HG03045 (cell line): ENCODE measurements around the gene SLC16A8.

ENCODE experiments used
- ATAC-seq: cut with Tn5 transposase; IDR thresholded peaks from one replicate; pipeline ENCODE4 v1.9.1; 2021; ENCODE audit warnings: mild to moderate bottlenecking, moderate library complexity; ENCODE audit not compliant: unreplicated experiment

The SLC16A8 gene

GRCh38 chr22:38031491-38031890, 52.5 kb downstream of the SLC16A8 start:
- ATAC-seq: no peak

GRCh38 chr22:38030311-38031133, 53.5 kb downstream of the SLC16A8 start:
- ATAC-seq: no peak

- no peak for ATAC-seq
Observed at GRCh38 chr22:38029901-38030300, 54.1 kb downstream of the SLC16A8 start.

- ATAC-seq: no peak
Observed at GRCh38 chr22:38029370-38029769, 54.6 kb downstream of the SLC16A8 start.

GRCh38 chr22:38028344-38029130, 55.4 kb downstream of the SLC16A8 start:
- no peak for ATAC-seq
